GM12873 (cell line): Measurements from ENCODE around the gene TRAPPC10.

Experiments used
- CTCF ChIP-seq: IDR thresholded peaks from 2 replicates; pipeline ENCODE4 v1.5.1; 2012; ENCODE audit warnings: low read depth, mild to moderate bottlenecking, moderate library complexity, low read length, control low read depth; ENCODE audit not compliant: insufficient read depth; ENCODE audit errors: missing control alignments

The TRAPPC10 gene

DNA sequence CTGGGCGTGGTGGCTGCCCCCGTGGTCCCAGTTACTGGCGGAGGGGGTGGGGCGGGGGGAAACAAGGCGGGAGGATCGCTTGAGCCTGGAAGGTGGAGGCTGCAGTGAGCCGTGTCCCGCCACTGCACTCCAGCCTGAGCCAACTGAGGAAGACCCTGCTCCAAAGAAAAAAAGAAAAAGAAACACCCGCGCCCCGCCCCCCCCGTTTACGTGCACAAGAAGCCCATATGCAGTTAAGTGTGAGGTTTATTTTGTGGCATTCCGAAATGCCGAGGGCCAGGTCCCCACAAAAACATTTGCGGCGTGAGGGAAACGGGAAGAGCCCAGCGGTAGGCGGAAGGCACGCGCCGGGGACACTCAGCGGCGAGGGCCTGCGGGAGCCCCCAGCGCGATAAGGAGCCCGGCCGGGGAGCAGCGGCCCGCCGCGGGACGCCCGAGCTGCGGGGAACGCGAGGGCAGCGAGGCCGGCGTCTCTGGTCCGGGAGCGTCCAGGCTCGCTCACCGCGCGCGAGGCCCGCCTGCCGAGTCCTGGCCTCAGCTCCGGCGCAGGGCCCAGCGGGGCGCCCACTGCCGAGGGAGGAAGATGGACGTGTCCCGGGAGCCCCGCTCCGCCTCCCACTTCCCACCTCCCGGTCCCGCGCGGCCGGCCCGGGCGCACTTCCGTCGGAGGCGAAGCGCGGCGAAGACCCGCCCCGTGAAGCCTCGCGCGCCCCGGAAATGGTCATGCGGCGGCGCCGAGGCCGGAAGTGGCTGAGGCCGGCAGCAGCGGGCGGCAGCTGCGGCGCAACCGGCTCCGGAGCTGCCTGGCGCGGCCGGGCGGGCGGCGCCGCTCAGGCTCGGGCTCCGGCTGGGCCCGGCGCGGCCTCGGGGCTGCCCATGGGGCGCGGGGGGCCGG, at the start of gene TRAPPC10:
TRAPPC10 (plus strand) TSS at position 731 of the 895 bp plus-strand sequence. CDS start 185 bp downstream, outside the sequence.
- no peak for TF ChIP-seq CTCF

DNA sequence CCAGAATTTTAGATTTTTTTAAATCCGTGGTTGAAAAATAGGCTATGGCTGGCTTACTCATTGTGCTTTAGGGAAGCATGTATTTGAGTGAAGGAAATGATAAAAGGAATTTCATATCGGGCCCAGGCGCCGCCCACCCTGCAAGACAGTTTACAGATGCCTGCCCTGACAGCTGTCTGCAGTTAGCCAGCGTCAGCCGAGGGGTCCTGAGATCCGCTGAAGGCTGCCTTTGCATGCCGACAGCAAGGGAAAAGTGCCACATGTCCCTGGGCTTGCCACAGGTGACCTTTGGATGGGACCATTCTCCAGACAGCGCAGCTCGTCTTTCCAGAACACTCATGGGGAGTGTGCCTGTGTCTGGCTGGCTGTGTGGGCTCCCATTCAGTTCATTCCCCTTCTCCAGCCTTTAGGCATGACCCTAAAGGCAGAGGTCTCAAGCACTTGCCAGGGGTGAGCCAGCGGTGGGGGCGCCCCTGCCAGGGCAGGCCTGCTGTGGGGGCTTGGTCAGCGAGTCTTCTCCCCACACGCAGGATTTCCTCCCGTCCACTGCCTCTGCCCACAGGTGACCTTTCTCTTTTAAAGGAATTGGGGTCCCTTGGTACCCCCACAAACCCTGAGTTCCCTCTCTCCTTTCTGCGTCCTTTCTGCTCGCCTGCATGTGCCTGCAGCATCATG, 46.1 kb upstream of the TRAPPC10 start:
- TF ChIP-seq CTCF = no peak

- no peak for TF ChIP-seq CTCF
Measured at GRCh38 chr21:43966946-43967512, 45.1 kb upstream of the TRAPPC10 start.

DNA sequence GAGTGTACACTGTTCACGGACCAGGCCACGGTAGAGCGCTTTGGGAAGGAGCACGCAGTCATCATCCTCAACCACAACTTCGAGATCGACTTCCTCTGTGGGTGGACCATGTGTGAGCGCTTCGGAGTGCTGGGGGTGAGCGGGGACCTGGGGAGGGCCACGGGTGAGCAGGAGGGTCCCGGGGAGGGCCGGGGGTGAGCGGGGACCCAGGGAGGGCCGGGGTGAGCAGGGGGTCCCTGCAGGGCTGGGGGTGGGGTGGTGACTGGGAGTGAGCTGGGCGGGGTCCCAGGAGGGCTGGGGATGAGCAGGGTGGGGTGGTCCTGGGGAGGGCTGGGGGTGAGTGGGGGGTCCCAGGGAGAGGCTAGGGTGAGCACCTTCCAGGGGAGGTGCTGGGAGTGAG, 44.1 kb upstream of the TRAPPC10 start:
- no peak for TF ChIP-seq CTCF

DNA sequence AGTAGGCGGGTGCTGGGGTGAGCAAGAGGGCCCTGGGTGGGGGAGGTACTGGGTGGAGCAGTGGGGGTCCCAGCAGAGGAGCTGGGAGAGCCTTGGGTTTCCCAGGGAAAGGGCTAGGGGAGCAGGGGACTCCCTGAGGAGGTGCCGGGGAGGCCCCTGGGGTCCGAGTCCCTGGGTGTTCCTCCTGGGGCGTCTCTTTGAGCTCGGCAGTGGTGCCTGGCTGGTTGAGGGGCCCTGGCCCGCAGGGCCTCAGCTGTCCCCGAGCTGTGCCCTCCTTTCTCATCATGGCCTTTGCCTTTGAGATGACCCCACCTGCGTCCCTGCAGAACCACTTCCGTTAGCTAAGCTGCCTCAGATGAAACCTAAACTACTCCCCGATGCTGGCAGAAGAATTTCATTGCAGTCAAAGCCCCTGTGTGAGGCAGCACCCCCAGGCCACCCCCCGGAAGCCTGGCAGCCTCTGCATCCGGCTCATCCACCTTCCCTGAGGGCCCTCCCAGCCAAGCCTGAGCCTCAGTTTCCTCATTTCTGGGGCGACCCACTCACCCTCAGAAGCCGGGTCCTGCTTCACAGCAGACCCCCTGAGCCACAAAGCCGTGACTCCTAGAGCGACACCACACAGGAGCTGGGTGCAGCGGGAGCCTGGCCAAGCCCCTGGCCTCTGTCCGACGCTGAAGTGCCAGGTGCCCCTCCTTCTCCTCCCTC, 43.5 kb upstream of the TRAPPC10 start:
- no peak for TF ChIP-seq CTCF

GRCh38 chr21:43969115-43969444, 43.0 kb upstream of the TRAPPC10 start:
- no peak for TF ChIP-seq CTCF

DNA sequence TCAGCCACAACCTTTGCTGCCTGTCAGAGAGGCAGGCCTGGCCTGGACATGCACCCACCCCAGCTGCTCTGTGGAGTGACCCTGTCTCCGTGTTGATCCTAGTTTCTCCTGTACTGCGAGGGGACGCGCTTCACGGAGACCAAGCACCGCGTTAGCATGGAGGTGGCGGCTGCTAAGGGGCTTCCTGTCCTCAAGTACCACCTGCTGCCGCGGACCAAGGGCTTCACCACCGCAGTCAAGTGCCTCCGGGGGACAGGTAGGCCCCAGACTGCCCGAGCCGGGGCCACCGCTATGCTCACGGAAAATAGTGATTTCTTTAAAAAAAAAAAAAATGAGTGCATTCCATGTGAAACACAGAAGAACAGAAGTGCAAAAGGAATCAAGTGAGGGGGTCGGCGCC, 41.6 kb upstream of the TRAPPC10 start:
- TF ChIP-seq CTCF = no peak
